Amygdala (tissue), 56 donors: ENCODE data around the gene PLP2.
"Not testable (repeated sequence)": the region's sequence is repeated elsewhere in the genome, so short reads cannot be mapped to it uniquely, and the experiment has no call there.

Experiments
- DNase-seq, 56 donors: peaks; one replicate each; lab custom pipeline; 2025; lab: John Stamatoyannopoulos, UW

PLP2 gene, protein sequence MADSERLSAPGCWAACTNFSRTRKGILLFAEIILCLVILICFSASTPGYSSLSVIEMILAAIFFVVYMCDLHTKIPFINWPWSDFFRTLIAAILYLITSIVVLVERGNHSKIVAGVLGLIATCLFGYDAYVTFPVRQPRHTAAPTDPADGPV

DNA sequence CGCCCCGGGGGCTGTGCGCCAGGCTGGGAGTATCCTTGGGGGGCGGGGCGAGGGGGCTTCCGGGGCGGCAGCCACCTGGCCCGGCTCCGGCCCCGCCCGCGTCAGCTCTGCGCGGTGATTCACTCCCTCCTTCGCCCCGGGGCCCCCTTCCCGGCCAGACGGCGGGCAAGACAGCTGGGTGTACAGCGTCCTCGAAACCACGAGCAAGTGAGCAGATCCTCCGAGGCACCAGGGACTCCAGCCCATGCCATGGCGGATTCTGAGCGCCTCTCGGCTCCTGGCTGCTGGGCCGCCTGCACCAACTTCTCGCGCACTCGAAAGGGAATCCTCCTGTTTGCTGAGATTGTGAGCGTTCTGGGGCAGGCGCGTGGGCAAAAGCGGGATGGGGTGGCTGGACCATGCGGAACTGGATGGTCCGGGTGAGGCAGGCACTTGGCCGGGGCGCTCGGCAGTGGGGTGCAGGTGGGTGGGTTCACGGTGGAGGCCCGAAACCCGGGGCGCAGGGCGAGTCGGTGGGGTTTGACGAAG is at the start of gene PLP2:
Gene PLP2, plus strand, starts transcription at position 147 of the 528 bp plus-strand sequence. Its CDS starts 103 bp downstream, at position 250.
- DNase-seq = peak in 4 of 56 donors; percentile 7 to 22 (median 13)

DNA sequence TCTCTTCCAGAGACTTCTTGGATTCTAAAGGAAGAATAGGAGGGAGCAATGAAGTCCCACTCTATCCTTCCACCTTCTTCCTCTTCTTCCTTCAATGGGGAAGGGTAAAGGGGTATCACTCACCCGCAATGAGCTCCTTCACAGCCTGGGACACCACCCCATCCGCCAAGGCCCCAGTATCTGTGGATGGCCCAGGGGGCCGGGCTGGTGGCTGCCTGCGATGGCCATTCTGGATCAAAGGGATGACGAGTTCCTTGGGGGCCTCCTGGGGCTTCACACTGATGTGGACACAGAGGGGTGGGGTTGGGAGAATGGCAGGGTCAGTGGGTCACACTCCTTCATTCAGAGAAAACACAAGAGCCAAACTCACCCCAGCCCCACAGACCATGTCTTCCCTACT is 49.2 kb upstream of the PLP2 start:
- no peak for DNase-seq

GRCh38 chrX:49127742-49128258 is 43.9 kb upstream of the PLP2 start:
- not testable (repeated sequence) for DNase-seq

- DNase-seq = peak in 1 of 56 donors; percentile 1
Measured at GRCh38 chrX:49129427-49129826, 42.3 kb upstream of the PLP2 start.

DNA sequence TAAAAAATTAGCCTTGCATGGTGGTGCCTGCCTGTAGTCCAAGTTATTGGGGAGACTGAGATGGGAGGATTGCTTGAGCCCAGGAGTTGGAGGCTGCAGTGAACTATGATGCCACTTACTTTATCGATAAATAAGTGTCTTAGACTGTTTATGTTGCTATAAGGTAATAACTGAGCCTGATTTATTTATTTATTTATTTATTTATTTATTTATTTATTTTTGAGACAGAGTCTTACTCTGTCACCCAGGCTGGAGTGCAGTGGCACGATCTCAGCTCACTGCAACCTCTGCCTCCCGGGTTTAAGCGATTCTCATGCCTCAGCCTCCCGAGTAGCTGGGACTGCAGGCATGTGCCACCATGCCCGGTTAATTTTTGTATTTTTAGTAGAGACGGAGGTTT is 39.4 kb upstream of the PLP2 start:
- DNase-seq = not testable (repeated sequence)

GRCh38 chrX:49133759-49134158 is 37.9 kb upstream of the PLP2 start:
- no peak for DNase-seq

DNA sequence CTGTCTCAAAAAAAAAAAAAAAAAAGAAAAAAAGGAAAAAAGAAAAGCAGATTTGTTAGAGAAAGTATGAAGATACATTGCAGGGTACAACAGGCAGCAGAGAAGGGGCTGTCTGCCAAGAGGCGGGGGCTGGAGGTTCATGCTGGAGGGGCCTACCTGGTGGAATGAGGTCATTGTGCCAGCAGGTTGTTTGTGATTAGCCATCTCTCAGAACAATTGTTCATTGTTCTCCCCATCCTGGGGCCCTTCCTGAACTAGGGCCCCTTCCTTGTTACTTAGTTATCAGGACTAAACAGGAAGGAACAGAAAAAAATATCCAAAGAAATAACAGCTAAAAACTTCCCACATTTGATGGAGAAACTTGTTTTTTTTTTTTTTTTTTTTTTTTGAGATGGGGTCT is 34.2 kb upstream of the PLP2 start:
- DNase-seq = no peak

DNA sequence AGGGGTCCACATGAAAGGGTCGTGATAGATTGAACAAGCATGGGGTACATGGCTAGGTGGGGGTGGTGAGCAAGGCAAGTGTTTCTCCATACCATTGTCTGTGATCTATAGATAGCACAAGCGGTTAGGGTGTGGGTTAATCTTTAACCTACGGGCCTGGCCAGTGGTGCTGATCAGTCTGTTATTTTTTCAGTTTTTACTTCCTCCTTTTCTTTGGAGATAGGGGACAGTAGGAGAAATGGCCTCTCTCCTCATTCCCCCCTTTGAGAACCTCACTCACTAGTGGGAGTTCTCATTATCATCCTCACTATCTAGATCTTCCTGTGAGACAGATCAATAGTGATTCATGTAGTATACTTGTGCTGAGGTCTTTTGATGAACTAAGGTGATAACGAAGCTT is 32.0 kb upstream of the PLP2 start:
- no peak for DNase-seq

GRCh38 chrX:49142264-49142663 is 29.4 kb upstream of the PLP2 start:
- not testable (repeated sequence) for DNase-seq

DNA sequence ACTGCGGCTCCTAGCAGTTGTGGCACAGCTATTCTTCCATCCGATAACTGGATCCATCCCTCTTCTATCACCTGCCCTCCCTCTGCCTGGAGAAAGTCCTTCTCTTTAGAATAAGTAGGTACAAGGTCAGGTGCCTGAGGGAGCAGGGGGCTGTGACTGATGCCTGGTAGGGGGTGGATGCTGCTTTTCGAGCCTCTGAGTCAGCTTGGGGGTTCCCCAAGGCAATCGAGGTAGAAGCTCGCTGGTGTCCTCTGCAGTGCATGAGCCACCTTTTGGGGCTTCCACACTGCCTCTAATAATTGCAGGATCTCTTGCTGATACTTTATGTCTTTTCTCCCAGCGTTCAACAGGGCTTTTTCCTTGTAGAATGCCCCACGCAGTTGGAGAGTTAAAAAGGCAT is 28.5 kb upstream of the PLP2 start:
- DNase-seq = not testable (repeated sequence)

DNA sequence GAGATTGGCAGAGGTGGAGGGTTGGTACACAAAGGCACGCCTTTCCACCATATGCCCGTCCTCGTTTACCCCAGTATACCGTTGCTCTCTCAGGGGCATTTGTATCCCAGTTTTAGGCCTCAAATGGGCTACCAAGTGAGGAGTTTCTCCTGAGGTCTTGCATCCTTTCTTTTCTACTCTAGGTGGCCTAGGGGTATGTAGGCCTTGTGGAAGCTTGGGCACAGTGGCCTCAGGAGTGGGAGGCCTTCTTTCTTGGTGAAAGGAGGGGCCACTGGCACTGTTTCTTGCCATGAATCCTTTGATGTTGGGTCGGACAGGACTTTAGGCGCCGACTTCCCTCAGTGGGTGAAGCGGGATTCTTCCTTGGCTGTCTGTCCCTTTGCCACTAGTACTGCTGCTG is 24.4 kb upstream of the PLP2 start:
- no peak for DNase-seq

DNA sequence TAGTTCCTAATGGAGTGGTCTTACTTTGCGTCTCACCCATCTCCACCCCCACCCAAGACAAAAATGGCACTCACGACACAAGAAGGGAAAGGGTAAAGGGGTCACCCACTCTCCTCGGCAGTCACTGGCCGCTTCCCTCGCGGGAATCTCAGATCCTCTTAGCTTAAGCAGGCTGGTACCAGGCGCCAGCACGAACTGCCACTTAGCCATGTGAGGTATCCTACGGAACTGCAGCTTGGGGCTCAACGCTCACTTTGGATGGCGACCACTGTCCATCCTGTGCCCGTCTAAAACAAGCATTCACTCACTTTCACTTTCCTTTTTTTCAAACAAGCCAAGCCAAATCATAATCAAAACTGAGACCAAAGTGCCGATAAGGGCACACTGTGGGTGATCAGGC is 23.8 kb upstream of the PLP2 start:
- no peak for DNase-seq

DNA sequence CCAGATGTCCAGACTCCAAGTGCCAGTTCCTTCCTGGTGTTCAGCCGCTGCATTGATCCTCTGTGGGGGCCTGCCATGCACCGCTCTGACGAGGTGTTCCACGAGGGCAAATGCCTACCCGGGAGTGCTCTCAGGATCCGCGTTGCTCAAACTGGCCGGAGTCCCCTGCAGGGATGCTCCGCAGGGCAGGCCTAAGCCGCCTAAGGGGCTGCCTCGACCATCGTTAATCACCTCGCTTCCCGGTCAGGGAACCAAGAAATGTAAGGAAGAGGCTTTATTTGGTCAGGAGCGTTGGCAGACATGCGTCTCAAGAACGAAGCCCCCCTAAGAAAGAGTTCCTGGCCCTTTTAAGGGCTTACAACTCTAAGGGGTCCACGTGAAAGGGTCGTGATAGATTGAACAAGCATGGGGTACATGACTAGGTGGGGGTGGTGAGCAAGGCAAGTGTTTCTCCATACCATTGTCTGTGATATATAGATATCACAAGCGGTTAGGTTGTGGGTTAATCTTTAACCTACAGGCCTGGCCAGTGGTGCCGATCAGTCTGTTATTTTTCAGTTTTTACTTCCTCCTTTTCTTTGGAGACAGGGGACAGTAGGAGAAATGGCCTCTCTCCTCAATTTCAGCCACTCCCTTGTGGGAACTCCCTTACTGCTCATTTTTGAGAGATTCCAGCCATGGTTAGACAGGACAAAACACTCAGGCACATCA is 23.2 kb upstream of the PLP2 start:
- not testable (repeated sequence) for DNase-seq

GRCh38 chrX:49149291-49149690 is 22.4 kb upstream of the PLP2 start:
- not testable (repeated sequence) for DNase-seq

DNA sequence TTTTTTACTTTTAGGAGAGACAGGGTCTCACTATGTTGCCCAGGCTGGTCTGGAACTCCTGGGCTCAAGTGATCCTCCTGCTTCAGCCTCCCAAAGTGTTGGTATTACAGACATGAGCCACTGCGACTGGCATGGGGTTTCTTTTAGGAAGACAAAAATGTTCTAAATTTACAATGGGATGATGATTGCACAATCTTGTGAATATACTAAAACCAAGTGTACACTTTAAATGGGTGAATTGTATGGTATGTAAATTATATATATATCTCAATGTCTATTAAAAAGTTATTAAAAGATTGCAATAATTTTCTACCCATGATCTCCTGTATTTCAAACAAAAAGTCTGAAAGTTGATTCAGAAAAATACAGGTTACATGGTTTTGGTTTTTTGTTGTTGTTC is 18.2 kb upstream of the PLP2 start:
- no peak for DNase-seq

GRCh38 chrX:49155243-49155899 is 16.3 kb upstream of the PLP2 start:
- DNase-seq = peak in 20 of 56 donors; percentile 1 to 36 (median 12)

DNA sequence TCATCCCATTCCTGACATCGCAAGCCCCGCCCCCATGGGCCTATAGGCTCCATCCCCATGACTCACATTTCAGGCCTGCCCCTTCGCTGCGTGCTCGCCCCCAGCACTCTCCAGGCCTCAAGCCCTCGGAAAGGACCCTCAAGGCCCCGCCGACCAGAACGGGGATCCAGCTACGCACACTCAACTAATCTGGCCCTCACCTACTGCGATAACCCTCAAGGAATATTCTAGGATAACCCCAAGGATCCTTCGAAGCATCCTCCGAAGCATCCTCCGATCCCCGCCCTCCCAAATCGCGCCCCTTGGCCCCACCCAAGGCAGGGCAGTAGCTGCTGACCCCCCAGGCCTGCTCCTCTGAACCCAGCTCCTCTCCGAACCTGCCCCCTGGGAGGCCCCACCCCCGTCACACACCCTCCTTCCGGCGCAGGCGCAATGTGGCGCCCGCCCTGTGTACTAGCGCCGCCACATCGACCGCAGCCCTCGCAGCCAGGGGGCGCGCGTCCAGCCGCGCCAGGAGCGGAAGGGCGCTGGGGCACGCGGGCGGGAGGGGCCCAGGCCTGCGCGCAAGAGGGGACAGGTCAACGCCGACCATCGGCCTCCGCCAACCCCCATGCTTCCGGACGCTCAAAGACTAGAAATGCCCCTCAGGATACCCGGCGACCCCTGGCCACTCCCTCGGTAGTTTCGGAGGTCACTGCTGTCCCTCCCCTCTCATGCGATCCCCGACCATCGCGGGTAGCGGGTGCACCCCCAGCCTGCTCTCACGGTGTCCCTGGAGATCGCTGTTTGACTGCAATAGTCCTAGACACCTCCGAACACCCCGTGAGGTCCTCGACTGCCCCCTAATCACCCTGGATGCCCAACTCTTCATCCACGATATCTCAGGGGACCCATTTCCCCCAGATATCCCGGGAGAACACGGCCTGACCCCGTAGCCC is 15.5 kb upstream of the PLP2 start:
- peak; percentile 25 to 87 (median 71) for DNase-seq

DNA sequence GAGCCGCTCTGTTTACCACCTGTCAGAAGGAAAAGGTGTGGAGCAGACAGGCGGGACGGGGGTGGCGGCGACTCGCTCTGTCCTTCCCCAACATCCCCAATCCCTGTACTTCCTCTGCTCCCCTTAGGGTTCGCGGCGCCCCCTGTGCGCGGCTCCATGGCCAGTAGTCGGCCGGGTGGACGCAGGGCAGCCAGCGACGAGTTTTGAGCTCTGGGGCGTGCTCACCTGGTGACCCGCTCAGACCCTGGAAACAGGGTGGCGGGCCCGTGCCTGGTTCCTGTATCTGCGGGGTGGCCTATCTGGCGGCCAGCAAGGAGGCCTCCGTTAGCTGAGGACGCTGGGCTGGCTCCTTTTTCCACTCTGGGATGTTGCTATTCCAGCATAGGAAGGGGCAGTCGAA is 14.5 kb upstream of the PLP2 start:
- no peak for DNase-seq

GRCh38 chrX:49160908-49161307 is 10.8 kb upstream of the PLP2 start:
- DNase-seq = no peak

GRCh38 chrX:49161632-49162031 is 10.1 kb upstream of the PLP2 start:
- no peak for DNase-seq
